Neural crest cell (in vitro differentiated cells): ENCODE data around the gene TTC9. TPM values are rescaled to one million over a fixed set of nuclear protein-coding genes. Genes with fewer than 3 reads are reported as not detected.

Experiments
- DNase-seq: peaks from one replicate; pipeline ENCODE4 v3.0.0; 2021; ENCODE audit warnings: low read depth, mixed read lengths, low spot score
- H3K27ac Mint-ChIP-seq: one replicate; pipeline ENCODE4 v1.8.0; 2021; ENCODE audit warnings: mild to moderate bottlenecking, mixed read lengths; ENCODE audit not compliant: unreplicated experiment
- H3K27me3 Mint-ChIP-seq: 2 replicates; pipeline ENCODE4 v1.8.0; 2021; ENCODE audit warnings: low read depth, mild to moderate bottlenecking, mixed read lengths
- H3K36me3 Mint-ChIP-seq: 2 replicates; pipeline ENCODE4 v1.8.0; 2021; ENCODE audit warnings: low read depth, mild to moderate bottlenecking, mixed read lengths
- H3K4me1 Mint-ChIP-seq: 2 replicates; pipeline ENCODE4 v1.8.0; 2021; ENCODE audit warnings: mixed read lengths
- H3K4me3 Mint-ChIP-seq: one replicate; pipeline ENCODE4 v1.8.0; 2021; ENCODE audit warnings: mild to moderate bottlenecking, mixed read lengths
- H3K9me3 Mint-ChIP-seq: 2 replicates; pipeline ENCODE4 v1.8.0; 2021; ENCODE audit warnings: mixed read lengths
- CTCF ChIP-seq: fragments of 200-600 bp; sonication (generic); conservative IDR thresholded peaks from 2 replicates; pipeline ENCODE4 v1.5.0; 2021; ENCODE audit warnings: antibody characterized with exemption, mild to moderate bottlenecking
- total RNA-seq: library from RNA; stranded (reverse); gene quantifications from 2 replicates; pipeline ENCODE4 v1.2.1, GENCODE V29; 2021

The TTC9 gene
- total RNA-seq, 1 donor from 2014 or later, result 4.2 TPM

- Mint-ChIP-seq H3K27me3 (peaks cover 30% of the 10 kb centered on the region), H3K4me3 (no peak overlapping the region), H3K36me3 (no peaks in the 10 kb centered on the region), H3K9me3 (no peaks in the 10 kb centered on the region), H3K4me1 (peaks cover 22% of the 10 kb centered on the region), H3K27ac (peak overlapping the region; percentile 67)
- DNase-seq, result no peak
- no peak for TF ChIP-seq CTCF
Observed at GRCh38 chr14:70645892-70646291, 4.2 kb downstream of the TTC9 start.

DNA sequence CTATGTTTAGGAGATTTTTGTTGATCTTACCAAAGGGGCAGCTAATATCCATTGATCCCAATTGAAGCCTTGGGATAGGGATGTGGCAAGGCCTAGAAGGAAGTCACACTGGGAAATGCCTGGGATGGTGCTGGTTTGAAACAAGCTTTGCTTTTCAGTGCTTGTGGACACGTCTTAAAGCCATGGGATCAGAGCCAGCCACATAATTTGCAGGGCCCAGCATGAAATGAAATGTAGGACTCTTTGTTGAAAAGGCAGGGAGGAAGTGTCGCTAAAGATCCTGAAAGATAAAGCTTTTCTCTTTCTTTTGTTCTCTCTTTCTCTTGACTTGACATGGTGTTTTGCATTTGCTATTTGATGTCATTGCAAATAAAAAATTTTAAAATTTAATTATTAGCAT lies 5.0 kb downstream of the TTC9 start:
- no peak overlapping the region for H3K4me3 Mint-ChIP-seq
- H3K27me3 Mint-ChIP-seq, result peaks cover 23% of the 10 kb centered on the region
- H3K9me3 Mint-ChIP-seq, result no peaks in the 10 kb centered on the region
- H3K4me1 Mint-ChIP-seq, result peaks cover 17% of the 10 kb centered on the region
- DNase-seq, result no peak
- no peaks in the 10 kb centered on the region for H3K36me3 Mint-ChIP-seq
- no peak for TF ChIP-seq CTCF
- no peak overlapping the region for H3K27ac Mint-ChIP-seq

- Mint-ChIP-seq H3K27me3 (peaks cover 12% of the 10 kb centered on the region), H3K27ac (no peak overlapping the region), H3K36me3 (no peaks in the 10 kb centered on the region), H3K4me3 (no peak overlapping the region), H3K9me3 (no peaks in the 10 kb centered on the region), H3K4me1 (peaks cover 8% of the 10 kb centered on the region)
- no peak for TF ChIP-seq CTCF
- DNase-seq, result no peak
Observed at GRCh38 chr14:70648346-70648745, 6.6 kb downstream of the TTC9 start.

GRCh38 chr14:70649803-70650202 lies 8.1 kb downstream of the TTC9 start:
- peaks cover 4% of the 10 kb centered on the region for H3K27me3 Mint-ChIP-seq
- no peak for DNase-seq
- TF ChIP-seq CTCF, result no peak
- H3K27ac Mint-ChIP-seq, result no peak overlapping the region
- no peaks in the 10 kb centered on the region for H3K9me3 Mint-ChIP-seq
- H3K36me3 Mint-ChIP-seq, result no peaks in the 10 kb centered on the region
- no peak overlapping the region for H3K4me3 Mint-ChIP-seq
- H3K4me1 Mint-ChIP-seq, result peaks cover 3% of the 10 kb centered on the region

- no peak overlapping the region for H3K4me3 Mint-ChIP-seq
Observed at GRCh38 chr14:70651522-70651921, 9.8 kb downstream of the TTC9 start.

More at GRCh38 chr14:70651522-70651921, 9.8 kb downstream of the TTC9 start:
- Mint-ChIP-seq H3K27me3 (no peaks in the 10 kb centered on the region), H3K9me3 (no peaks in the 10 kb centered on the region), H3K27ac (peak overlapping the region; percentile 31), H3K36me3 (peaks cover 5% of the 10 kb centered on the region), H3K4me1 (peaks cover 13% of the 10 kb centered on the region)
- no peak for TF ChIP-seq CTCF
- DNase-seq, result no peak
